Adipocyte (in vitro differentiated cells): ENCODE measurements around the gene PPP2R3A.

Experiments used
- DNase-seq: peaks from one replicate; pipeline ENCODE4 v3.0.0-alpha.2; 2015; ENCODE audit warnings: low read depth
- H3K27me3 ChIP-seq: replicated peaks from 2 replicates; pipeline ENCODE4 v1.7.0; 2013; ENCODE audit warnings: mild to moderate bottlenecking, low read length, moderate library complexity; ENCODE audit not compliant: control insufficient read depth, insufficient read depth
- H3K36me3 ChIP-seq: 2 replicates; pipeline ENCODE4 v1.7.0; 2013; ENCODE audit warnings: low read length, mild to moderate bottlenecking, moderate library complexity; ENCODE audit not compliant: control insufficient read depth, insufficient read depth, severe bottlenecking
- H3K4me1 ChIP-seq: 2 replicates; pipeline ENCODE4 v1.7.0; 2013; ENCODE audit warnings: mild to moderate bottlenecking, low read length, moderate library complexity; ENCODE audit not compliant: control insufficient read depth, insufficient read depth
- H3K4me3 ChIP-seq: 2 replicates; pipeline ENCODE4 v1.7.0; 2013; ENCODE audit warnings: mild to moderate bottlenecking, low read length, moderate library complexity
- H3K9ac ChIP-seq: 2 replicates; pipeline ENCODE4 v1.7.0; 2013; ENCODE audit warnings: mild to moderate bottlenecking, low read length, moderate library complexity
- H3K9me3 ChIP-seq: 2 replicates; pipeline ENCODE4 v1.7.0; 2013; ENCODE audit warnings: mild to moderate bottlenecking, low read length, moderate library complexity; ENCODE audit not compliant: control insufficient read depth

PPP2R3A gene

GRCh38 chr3:135991621-135992020, 26.1 kb downstream of the PPP2R3A start:
- no peaks in the 10 kb centered on the region for H3K27me3 ChIP-seq
- no peak for DNase-seq
- H3K9me3 ChIP-seq: no peaks in the 10 kb centered on the region
- no peak overlapping the region for H3K4me3 ChIP-seq
- peaks cover 24% of the 10 kb centered on the region for H3K4me1 ChIP-seq
- H3K36me3 ChIP-seq: no peaks in the 10 kb centered on the region
- H3K9ac ChIP-seq: no peak overlapping the region

- no peak overlapping the region for H3K9ac ChIP-seq
- peak; percentile 68 for DNase-seq
- no peaks in the 10 kb centered on the region for H3K36me3 ChIP-seq
- H3K4me3 ChIP-seq: no peak overlapping the region
- H3K9me3 ChIP-seq: no peaks in the 10 kb centered on the region
- H3K4me1 ChIP-seq: peaks cover 24% of the 10 kb centered on the region
- H3K27me3 ChIP-seq: no peaks in the 10 kb centered on the region
Measured at GRCh38 chr3:135992072-135992471, 26.5 kb downstream of the PPP2R3A start.

- Histone ChIP-seq H3K27me3 (no peaks in the 10 kb centered on the region), H3K9ac (no peak overlapping the region), H3K9me3 (no peaks in the 10 kb centered on the region), H3K4me3 (no peak overlapping the region), H3K36me3 (no peaks in the 10 kb centered on the region), H3K4me1 (peaks cover 17% of the 10 kb centered on the region)
- no peak for DNase-seq
Measured at GRCh38 chr3:135994708-135995337, 29.3 kb downstream of the PPP2R3A start.

GRCh38 chr3:135995766-135996165, 30.2 kb downstream of the PPP2R3A start:
- H3K36me3 ChIP-seq: no peaks in the 10 kb centered on the region
- H3K27me3 ChIP-seq: no peaks in the 10 kb centered on the region
- H3K9me3 ChIP-seq: no peaks in the 10 kb centered on the region
- no peak overlapping the region for H3K9ac ChIP-seq
- no peak for DNase-seq
- H3K4me1 ChIP-seq: peaks cover 17% of the 10 kb centered on the region
- no peak overlapping the region for H3K4me3 ChIP-seq

GRCh38 chr3:135997554-135998320, 32.2 kb downstream of the PPP2R3A start:
- Histone ChIP-seq H3K9me3 (no peaks in the 10 kb centered on the region), H3K27me3 (no peaks in the 10 kb centered on the region), H3K4me3 (no peak overlapping the region), H3K36me3 (peaks cover 2% of the 10 kb centered on the region), H3K4me1 (peaks cover 3% of the 10 kb centered on the region), H3K9ac (no peak overlapping the region)
- DNase-seq: no peak

- Histone ChIP-seq H3K36me3 (no peaks in the 10 kb centered on the region), H3K9me3 (no peaks in the 10 kb centered on the region), H3K4me3 (no peak overlapping the region), H3K9ac (no peak overlapping the region), H3K4me1 (no peaks in the 10 kb centered on the region), H3K27me3 (no peaks in the 10 kb centered on the region)
- no peak for DNase-seq
Measured at GRCh38 chr3:136008221-136008620, 42.7 kb downstream of the PPP2R3A start.

- no peak for DNase-seq
- no peaks in the 10 kb centered on the region for H3K9me3 ChIP-seq
- H3K4me3 ChIP-seq: no peak overlapping the region
- no peaks in the 10 kb centered on the region for H3K27me3 ChIP-seq
- H3K4me1 ChIP-seq: no peaks in the 10 kb centered on the region
- no peak overlapping the region for H3K9ac ChIP-seq
- H3K36me3 ChIP-seq: no peaks in the 10 kb centered on the region
Measured at GRCh38 chr3:136008732-136009470, 43.4 kb downstream of the PPP2R3A start.

GRCh38 chr3:136018876-136019275, 53.3 kb downstream of the PPP2R3A start:
- no peak overlapping the region for H3K9ac ChIP-seq
- DNase-seq: peak; percentile 5
- H3K27me3 ChIP-seq: no peaks in the 10 kb centered on the region
- H3K36me3 ChIP-seq: no peaks in the 10 kb centered on the region
- peaks cover 25% of the 10 kb centered on the region for H3K4me1 ChIP-seq
- H3K4me3 ChIP-seq: no peak overlapping the region
- H3K9me3 ChIP-seq: no peaks in the 10 kb centered on the region

- no peak overlapping the region for H3K9ac ChIP-seq
- no peaks in the 10 kb centered on the region for H3K36me3 ChIP-seq
- H3K27me3 ChIP-seq: no peaks in the 10 kb centered on the region
- no peak overlapping the region for H3K4me3 ChIP-seq
- DNase-seq: no peak
- H3K9me3 ChIP-seq: no peaks in the 10 kb centered on the region
- peaks cover 25% of the 10 kb centered on the region for H3K4me1 ChIP-seq
Measured at GRCh38 chr3:136021803-136022202, 56.3 kb downstream of the PPP2R3A start.

GRCh38 chr3:136022529-136023263, 57.2 kb downstream of the PPP2R3A start:
- H3K9ac ChIP-seq: no peak overlapping the region
- DNase-seq: no peak
- peaks cover 1% of the 10 kb centered on the region for H3K36me3 ChIP-seq
- H3K4me1 ChIP-seq: peaks cover 25% of the 10 kb centered on the region
- no peaks in the 10 kb centered on the region for H3K27me3 ChIP-seq
- H3K4me3 ChIP-seq: no peak overlapping the region
- H3K9me3 ChIP-seq: no peaks in the 10 kb centered on the region
